ENCODE measurements around the gene G6PD. TPM values are rescaled to one million over a fixed set of nuclear protein-coding genes. Genes with fewer than 3 reads are reported as not detected.

G6PD gene
- total RNA-seq, 3 donors from 2014 or later: 28.0 to 34.4 (median 33.9) TPM

Other genes with a start within 250 kb of the G6PD start
- gene FLNA, start 172.2 kb downstream of the G6PD start, total RNA-seq: 1,000 to 10,000 TPM in 1 of 3 donors, 100 to 1,000 TPM in 2; 164 to 4,590 (median 513) TPM
- 10 to 100 TPM; 32.3 to 73.0 (median 41.0) TPM for gene EMD, start 167.6 kb downstream of the G6PD start, total RNA-seq
- 1,000 to 10,000 TPM; 2,179 to 2,606 (median 2,424) TPM for gene RPL10, start 148.5 kb downstream of the G6PD start, total RNA-seq
- gene DNASE1L1, start 137.6 kb downstream of the G6PD start, total RNA-seq: 10 to 100 TPM; 18.1 to 30.8 (median 25.6) TPM
- gene TAFAZZIN, start 135.3 kb downstream of the G6PD start, total RNA-seq: 10 to 100 TPM; 38.2 to 44.7 (median 43.2) TPM
- 10 to 100 TPM; 78.1 to 95.8 (median 95.2) TPM for gene ATP6AP1, start 118.2 kb downstream of the G6PD start, total RNA-seq
- 100 to 1,000 TPM in 1 of 3 donors, 10 to 100 TPM in 2; 67.1 to 117 (median 68.1) TPM for gene GDI1, start 109.7 kb downstream of the G6PD start, total RNA-seq
- gene FAM50A, start 102.7 kb downstream of the G6PD start, total RNA-seq: 10 to 100 TPM; 46.2 to 65.1 (median 50.5) TPM
- gene PLXNA3, start 88.6 kb downstream of the G6PD start, total RNA-seq: 10 to 100 TPM; 24.8 to 66.1 (median 51.7) TPM
- gene LAGE3, start 67.6 kb downstream of the G6PD start, total RNA-seq: 10 to 100 TPM; 10.7 to 18.5 (median 13.9) TPM
- 10 to 100 TPM; 29.2 to 41.6 (median 32.3) TPM for gene UBL4A, start 60.2 kb downstream of the G6PD start, total RNA-seq
- 10 to 100 TPM; 26.2 to 30.6 (median 28.0) TPM for gene SLC10A3, start 56.2 kb downstream of the G6PD start, total RNA-seq
- gene FAM3A, start 30.6 kb downstream of the G6PD start, total RNA-seq: 10 to 100 TPM; 52.5 to 75.6 (median 64.8) TPM
- 10 to 100 TPM; 26.7 to 36.3 (median 30.3) TPM for gene IKBKG, start 774 bp upstream of the G6PD start, total RNA-seq
- not detected for gene CTAG1A, start 38.3 kb upstream of the G6PD start, total RNA-seq
- not detected for gene CTAG1B, start 72.4 kb upstream of the G6PD start, total RNA-seq
- not detected for gene CTAG2, start 106.7 kb upstream of the G6PD start, total RNA-seq
- 1 to 10 TPM; 1.3 to 3.4 (median 2.5) TPM for gene GAB3, start 204.2 kb upstream of the G6PD start, total RNA-seq
- gene DKC1, start 216.0 kb upstream of the G6PD start, total RNA-seq: 10 to 100 TPM; 29.4 to 36.0 (median 31.7) TPM